Pancreas (tissue), 10 donors: Measurements from ENCODE around the gene MATK. TPM values are rescaled to one million over a fixed set of nuclear protein-coding genes. Genes with fewer than 3 reads are reported as not detected.

Experiments used
- ATAC-seq, 4 donors: fragments of 200-7000 bp; cut with Tn5 transposase; one replicate each; pipeline versions ENCODE4 v1.8.0 to v1.9.1; 2020; ENCODE audit warnings: mild to moderate bottlenecking in 4 of 4, moderate library complexity in 4 of 4
- DNase-seq, 6 donors: peaks; one replicate each; pipeline ENCODE4 v3.0.0-alpha.2; 2020
- FAIRE-seq: peaks from 2 replicates; lab custom pipeline; 2012; peaks lifted over from hg19 to GRCh38; lab: Jason Lieb, UNC
- H3K27ac ChIP-seq, 4 donors: fragments of 200-600 bp; sonication (generic); 1 replicate in 3 of 4; 2 replicates in 1 of 4; pipeline versions ENCODE4 v1.5.0 to v1.8.0; 2020
- H3K27me3 ChIP-seq, 4 donors: fragments of 200-600 bp; one replicate each; pipeline ENCODE4 v1.8.0; 2021
- H3K36me3 ChIP-seq, 3 donors: fragments of 200-600 bp; sonication (generic) in 1 of 3; one replicate each; pipeline versions ENCODE4 v1.5.0 to v1.8.0; 2020 to 2021
- H3K4me1 ChIP-seq, 3 donors: fragments of 200-600 bp; one replicate each; pipeline ENCODE4 v1.8.0; 2021
- H3K4me3 ChIP-seq, 4 donors: fragments of 200-600 bp; sonication (generic) in 2 of 4; one replicate each; pipeline versions ENCODE4 v1.5.0 to v1.8.0; 2020 to 2021
- H3K9me3 ChIP-seq, 4 donors: fragments of 200-600 bp; one replicate each; pipeline ENCODE4 v1.8.0; 2021
- WGBS, 2 donors: extraction: QIAGEN DNeasy Blood & Tissue Kit; methylation state at CpG; one replicate each; pipeline ENCODE4 v1.1.7; 2013; 5-methylcytosine and 5-hydroxymethylcytosine counted together
- intact Hi-C, 3 donors: fragments of 100-400 bp; cut with DNase I; formaldehyde crosslinking; loops; one replicate each; pipeline versions ENCODE4 v1.11.1 to v1.14.2; 2022
- polyA plus RNA-seq, 2 donors: library from polyadenylated mRNA; stranded (reverse); fragments of 200-250 nt; gene quantifications; one replicate each; pipeline ENCODE4 v1.2.3, GENCODE V29; 2013
- total RNA-seq, 6 donors: library from RNA; stranded (reverse); fragmentation: NEBNext Ultra II Directional in 4 of 6; extraction: Animal tissue kit (Norgen Biotek cat#: 25700) in 4 of 6; gene quantifications; one replicate each; pipeline versions ENCODE4 v1.2.1 to v1.2.4, GENCODE V29; 2021 to 2023
- TF ChIP-seq, protein P1 (sequence below), 4 donors: fragments of 200-600 bp; sonication (generic) in 3 of 4; IDR thresholded peaks; one replicate each; pipeline versions ENCODE4 v1.5.0 to v1.8.0; 2021; ENCODE audit warnings: antibody characterized with exemption in 4 of 4
- donor health status: healthy with polysubstance abuse.
- donor health status: DM: no; HTN: no; CAD: no; lungs with moderate emphysema.
- donor health status: DM: no; HTN: no; CAD: no.
- donor health status: control.
- donor health status: control.
- donor health status: Bipolar disorder and iron deficiency.
- donor health status: DM: yes; HTN: yes; CAD: no.
- donor health status: DM: no; HTN: no; CAD: no.
- donor health status: DM: no; HTN: no; CAD: no.
- donor health status: DM: yes; HTN: yes; CAD: no.

Gene MATK
- total and polyA plus RNA-seq, 8 donors, result 0.69 to 3.9 (median 1.7) TPM; not detected in 2

DNA sequence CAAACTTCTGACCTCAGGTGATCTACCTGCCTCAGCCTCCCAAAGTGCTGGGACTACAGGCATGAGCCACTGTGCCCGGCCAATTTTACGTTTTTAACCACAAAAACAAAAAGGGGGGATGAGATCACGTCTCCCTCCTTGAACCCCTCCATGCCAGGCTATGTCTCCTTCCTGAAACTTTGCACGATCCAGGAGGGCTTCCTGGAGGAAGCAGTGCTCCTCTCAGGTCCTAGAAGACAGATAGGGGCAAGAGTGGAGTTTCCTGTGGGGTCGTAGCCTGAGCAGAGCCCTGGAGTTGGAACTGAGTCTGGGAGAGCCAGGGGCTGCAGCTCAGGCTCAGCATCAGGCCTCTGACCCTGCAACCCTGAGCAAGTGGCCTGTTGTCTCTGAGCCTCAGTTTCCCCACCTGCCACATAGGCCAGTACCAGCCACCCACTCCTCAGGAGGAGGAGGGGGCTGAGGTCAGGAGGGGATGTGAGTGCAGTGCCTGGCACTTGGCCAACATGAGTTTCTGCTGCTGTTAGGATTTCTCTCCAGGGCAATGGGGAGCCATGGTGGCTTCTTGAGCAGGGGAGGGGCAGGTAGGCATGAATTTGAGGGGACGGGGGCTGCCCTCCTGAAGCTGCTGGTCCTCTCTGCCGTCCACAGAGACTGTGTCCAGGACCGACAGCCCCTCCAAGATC lies 40.7 kb downstream of the MATK start:
- Histone ChIP-seq H3K4me3 (no peak overlapping the region), H3K9me3 (no peaks in the 10 kb centered on the region), H3K36me3 (peaks cover 0 to 5% (median 0%) of the 10 kb centered on the region in 3 donors), H3K4me1 (no peaks in the 10 kb centered on the region), H3K27ac (no peak overlapping the region), H3K27me3 (no peaks in the 10 kb centered on the region)
- TF ChIP-seq, protein P1, sequence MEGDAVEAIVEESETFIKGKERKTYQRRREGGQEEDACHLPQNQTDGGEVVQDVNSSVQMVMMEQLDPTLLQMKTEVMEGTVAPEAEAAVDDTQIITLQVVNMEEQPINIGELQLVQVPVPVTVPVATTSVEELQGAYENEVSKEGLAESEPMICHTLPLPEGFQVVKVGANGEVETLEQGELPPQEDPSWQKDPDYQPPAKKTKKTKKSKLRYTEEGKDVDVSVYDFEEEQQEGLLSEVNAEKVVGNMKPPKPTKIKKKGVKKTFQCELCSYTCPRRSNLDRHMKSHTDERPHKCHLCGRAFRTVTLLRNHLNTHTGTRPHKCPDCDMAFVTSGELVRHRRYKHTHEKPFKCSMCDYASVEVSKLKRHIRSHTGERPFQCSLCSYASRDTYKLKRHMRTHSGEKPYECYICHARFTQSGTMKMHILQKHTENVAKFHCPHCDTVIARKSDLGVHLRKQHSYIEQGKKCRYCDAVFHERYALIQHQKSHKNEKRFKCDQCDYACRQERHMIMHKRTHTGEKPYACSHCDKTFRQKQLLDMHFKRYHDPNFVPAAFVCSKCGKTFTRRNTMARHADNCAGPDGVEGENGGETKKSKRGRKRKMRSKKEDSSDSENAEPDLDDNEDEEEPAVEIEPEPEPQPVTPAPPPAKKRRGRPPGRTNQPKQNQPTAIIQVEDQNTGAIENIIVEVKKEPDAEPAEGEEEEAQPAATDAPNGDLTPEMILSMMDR (IDR thresholded peaks at IDR 0.05), result no peak
- intact Hi-C loops, result no loop called here
- 63 to 78% methylated on average over 8 of the region's 8 CpGs for WGBS, 2 donors
- ATAC-seq (no peak), DNase-seq (no peak), FAIRE-seq (no peak)

DNA sequence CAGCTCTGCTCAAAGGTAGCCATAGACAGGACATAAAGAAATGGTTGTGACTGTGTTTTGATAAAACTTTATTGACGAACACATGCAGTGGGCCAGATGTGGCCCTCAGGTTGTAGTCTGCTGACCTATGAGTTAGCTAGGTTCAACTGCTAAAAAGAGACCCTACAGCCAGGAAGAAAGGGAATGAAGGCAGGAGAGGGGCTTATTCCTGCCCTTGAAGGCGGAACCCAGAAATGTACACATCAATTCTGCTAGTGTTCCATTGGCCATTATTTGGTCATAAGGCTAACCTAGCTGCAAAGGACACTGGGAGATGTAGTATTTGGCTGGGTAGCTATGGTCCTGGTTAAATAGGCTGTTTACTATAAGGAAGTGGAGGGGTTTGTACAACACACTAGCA lies 42.7 kb downstream of the MATK start:
- H3K9me3 ChIP-seq, result no peaks in the 10 kb centered on the region
- H3K27ac ChIP-seq, result no peak overlapping the region
- DNase-seq (no peak), FAIRE-seq (no peak), ATAC-seq (no peak)
- intact Hi-C loops, result no loop called here
- whole genome bisulfite sequencing, 2 donors, result 98 to 100% methylated on average over 2 of the region's 2 CpGs
- H3K36me3 ChIP-seq, result no peaks in the 10 kb centered on the region
- H3K4me3 ChIP-seq, result no peak overlapping the region
- no peaks in the 10 kb centered on the region for H3K27me3 ChIP-seq
- TF ChIP-seq, protein P1 (IDR thresholded peaks at IDR 0.05), result no peak
- H3K4me1 ChIP-seq, result no peaks in the 10 kb centered on the region

DNA sequence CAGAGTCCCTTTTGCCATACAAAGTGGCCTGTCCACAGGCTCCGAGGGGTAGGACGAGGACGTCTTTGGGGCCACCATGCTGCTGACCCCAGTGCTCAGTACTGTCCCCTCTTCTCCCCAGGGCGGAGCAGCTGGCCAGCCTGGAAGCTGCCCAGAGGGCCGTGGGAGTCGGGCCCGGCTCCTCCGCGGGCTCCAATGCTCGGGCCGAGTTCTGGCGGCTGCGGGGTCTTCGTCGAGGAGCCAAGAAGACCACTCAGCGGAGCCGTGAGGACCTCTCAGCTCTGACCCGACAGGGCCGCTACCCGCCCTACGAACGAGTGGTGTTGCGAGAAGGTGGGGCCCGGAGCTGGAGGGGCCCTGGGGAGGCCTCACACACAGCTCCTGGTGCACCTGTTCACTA lies 45.8 kb downstream of the MATK start:
- Histone ChIP-seq H3K27me3 (no peaks in the 10 kb centered on the region), H3K36me3 (peaks cover 0 to 6% (median 0%) of the 10 kb centered on the region in 3 donors), H3K4me1 (no peaks in the 10 kb centered on the region), H3K9me3 (no peaks in the 10 kb centered on the region), H3K4me3 (no peak overlapping the region), H3K27ac (no peak overlapping the region)
- intact Hi-C loops, result no loop called here
- FAIRE-seq (no peak), DNase-seq (no peak), ATAC-seq (no peak)
- TF ChIP-seq, protein P1 (IDR thresholded peaks at IDR 0.05), result no peak
- WGBS, 2 donors, result 94 to 98% methylated on average over 24 of the region's 24 CpGs

DNA sequence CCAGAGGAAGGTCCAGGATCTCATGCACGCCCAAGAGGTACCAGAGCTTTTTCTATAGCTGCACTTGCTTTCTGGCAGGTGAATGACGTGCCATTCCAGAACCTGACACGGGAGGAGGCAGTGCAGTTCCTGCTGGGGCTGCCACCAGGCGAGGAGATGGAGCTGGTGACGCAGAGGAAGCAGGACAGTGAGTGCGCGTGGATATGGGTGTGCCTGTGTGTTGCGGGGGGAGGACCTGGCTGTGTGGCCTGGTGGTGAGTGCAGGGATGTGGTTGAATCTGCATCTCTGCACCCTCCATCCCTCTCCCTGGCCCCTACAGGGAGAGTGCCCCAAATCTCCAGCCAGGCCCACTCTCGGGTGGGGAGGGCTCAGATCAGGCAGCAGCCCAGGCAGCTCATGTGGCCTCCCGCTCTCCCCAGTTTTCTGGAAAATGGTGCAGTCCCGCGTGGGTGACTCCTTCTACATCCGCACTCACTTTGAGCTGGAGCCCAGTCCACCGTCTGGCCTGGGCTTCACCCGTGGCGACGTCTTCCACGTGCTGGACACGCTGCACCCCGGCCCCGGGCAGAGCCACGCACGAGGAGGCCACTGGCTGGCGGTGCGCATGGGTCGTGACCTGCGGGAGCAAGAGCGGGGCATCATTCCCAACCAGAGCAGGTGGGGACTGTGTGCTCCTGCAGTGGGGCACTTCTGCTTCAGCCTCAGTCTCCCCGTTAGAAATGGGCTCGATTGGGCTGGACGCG lies 47.5 kb downstream of the MATK start:
- TF ChIP-seq, protein P1 (IDR thresholded peaks at IDR 0.05), result no peak
- no peaks in the 10 kb centered on the region for H3K27me3 ChIP-seq
- H3K4me3 ChIP-seq, result no peak overlapping the region
- H3K9me3 ChIP-seq, result no peaks in the 10 kb centered on the region
- WGBS, 2 donors, result 92 to 95% methylated on average over 32 of the region's 32 CpGs
- FAIRE-seq (no peak), DNase-seq (no peak), ATAC-seq (no peak)
- no peaks in the 10 kb centered on the region for H3K4me1 ChIP-seq
- intact Hi-C loops, result no loop called here
- H3K36me3 ChIP-seq, result peaks cover 0 to 11% (median 0%) of the 10 kb centered on the region in 3 donors
- no peak overlapping the region for H3K27ac ChIP-seq
